NCI-H748 (cell line): ENCODE results near the gene AMDHD2.

ENCODE experiments used
- DNase-seq: peaks from one replicate; lab custom pipeline; 2025; ENCODE audit not compliant: unreplicated experiment; lab: John Stamatoyannopoulos, UW

The AMDHD2 gene

GRCh38 chr16:2498531-2499253 lies 21.5 kb upstream of the AMDHD2 start:
- DNase-seq = no peak

- DNase-seq = no peak
Measured at GRCh38 chr16:2499454-2499853, 20.7 kb upstream of the AMDHD2 start.

- no peak for DNase-seq
Measured at GRCh38 chr16:2499890-2500429, 20.2 kb upstream of the AMDHD2 start.

- no peak for DNase-seq
Measured at GRCh38 chr16:2500430-2500917, 19.7 kb upstream of the AMDHD2 start.

GRCh38 chr16:2500918-2501750 lies 19.0 kb upstream of the AMDHD2 start:
- peak; percentile 67 for DNase-seq

- no peak for DNase-seq
Measured at GRCh38 chr16:2501946-2502895, 17.9 kb upstream of the AMDHD2 start.

- no peak for DNase-seq
Measured at GRCh38 chr16:2505695-2506094, 14.5 kb upstream of the AMDHD2 start.

- DNase-seq = no peak
Measured at GRCh38 chr16:2507052-2507659, 13.0 kb upstream of the AMDHD2 start.

- DNase-seq = no peak
Measured at GRCh38 chr16:2507665-2508064, 12.5 kb upstream of the AMDHD2 start.

- DNase-seq = no peak
Measured at GRCh38 chr16:2508722-2509400, 11.3 kb upstream of the AMDHD2 start.

- DNase-seq = no peak
Measured at GRCh38 chr16:2511128-2511800, 8.9 kb upstream of the AMDHD2 start.

- no peak for DNase-seq
Measured at GRCh38 chr16:2511996-2512734, 8.0 kb upstream of the AMDHD2 start.

GRCh38 chr16:2512735-2513404 lies 7.3 kb upstream of the AMDHD2 start:
- peak; percentile 25 for DNase-seq

GRCh38 chr16:2513405-2514332 lies 6.5 kb upstream of the AMDHD2 start, which contains the start of gene ATP6V0C:
Gene ATP6V0C, plus strand, starts transcription at chr16:2513952. Its CDS starts 152 bp downstream, at chr16:2514104.
- peak; percentile 92 for DNase-seq

GRCh38 chr16:2514333-2515179 lies 5.6 kb upstream of the AMDHD2 start:
- DNase-seq = peak; percentile 13
